Glutamatergic neuron (in vitro differentiated cells): ENCODE results near the gene ARRB2. TPM values are rescaled to one million over a fixed set of nuclear protein-coding genes. Genes with fewer than 3 reads are reported as not detected.

Experiments
- DNase-seq: peaks from one replicate; pipeline ENCODE4 v3.0.0; 2022
- H3K27ac Mint-ChIP-seq: one replicate; pipeline ENCODE4 v1.8.0; 2020; ENCODE audit warnings: mild to moderate bottlenecking, mixed read lengths, inconsistent platforms; ENCODE audit not compliant: unreplicated experiment
- H3K27me3 Mint-ChIP-seq: one replicate; pipeline ENCODE4 v1.8.0; 2020; ENCODE audit warnings: mild to moderate bottlenecking, moderate library complexity, mixed read lengths, inconsistent platforms; ENCODE audit not compliant: unreplicated experiment
- H3K36me3 Mint-ChIP-seq: one replicate; pipeline ENCODE4 v1.8.0; 2020; ENCODE audit warnings: mild to moderate bottlenecking, mixed read lengths, inconsistent platforms; ENCODE audit not compliant: unreplicated experiment
- H3K4me1 Mint-ChIP-seq: one replicate; pipeline ENCODE4 v1.8.0; 2020; ENCODE audit warnings: mild to moderate bottlenecking, low read depth, mixed read lengths, inconsistent platforms; ENCODE audit not compliant: unreplicated experiment
- H3K4me3 Mint-ChIP-seq: one replicate; pipeline ENCODE4 v1.8.0; 2020; ENCODE audit warnings: mild to moderate bottlenecking, mixed read lengths, inconsistent platforms; ENCODE audit not compliant: unreplicated experiment
- H3K9me3 Mint-ChIP-seq: one replicate; pipeline ENCODE4 v1.8.0; 2020; ENCODE audit warnings: mild to moderate bottlenecking, moderate library complexity, mixed read lengths, inconsistent platforms; ENCODE audit not compliant: unreplicated experiment
- total RNA-seq: library from RNA; stranded (reverse); fragmentation: NEBNext Ultra II Directional; extraction: Animal tissue kit (Norgen Biotek cat#: 25700); gene quantifications from one replicate; pipeline ENCODE4 v1.2.1, GENCODE V29; 2021; ENCODE audit not compliant: unreplicated experiment
- TF ChIP-seq, protein P1 (sequence below): fragments of 200-600 bp; sonication (generic); IDR thresholded peaks from one replicate; pipeline ENCODE4 v1.5.0; 2021; ENCODE audit not compliant: partially characterized antibody, unreplicated experiment

The ARRB2 gene
- total RNA-seq, 1 donor from 2014 or later: 106 TPM

DNA sequence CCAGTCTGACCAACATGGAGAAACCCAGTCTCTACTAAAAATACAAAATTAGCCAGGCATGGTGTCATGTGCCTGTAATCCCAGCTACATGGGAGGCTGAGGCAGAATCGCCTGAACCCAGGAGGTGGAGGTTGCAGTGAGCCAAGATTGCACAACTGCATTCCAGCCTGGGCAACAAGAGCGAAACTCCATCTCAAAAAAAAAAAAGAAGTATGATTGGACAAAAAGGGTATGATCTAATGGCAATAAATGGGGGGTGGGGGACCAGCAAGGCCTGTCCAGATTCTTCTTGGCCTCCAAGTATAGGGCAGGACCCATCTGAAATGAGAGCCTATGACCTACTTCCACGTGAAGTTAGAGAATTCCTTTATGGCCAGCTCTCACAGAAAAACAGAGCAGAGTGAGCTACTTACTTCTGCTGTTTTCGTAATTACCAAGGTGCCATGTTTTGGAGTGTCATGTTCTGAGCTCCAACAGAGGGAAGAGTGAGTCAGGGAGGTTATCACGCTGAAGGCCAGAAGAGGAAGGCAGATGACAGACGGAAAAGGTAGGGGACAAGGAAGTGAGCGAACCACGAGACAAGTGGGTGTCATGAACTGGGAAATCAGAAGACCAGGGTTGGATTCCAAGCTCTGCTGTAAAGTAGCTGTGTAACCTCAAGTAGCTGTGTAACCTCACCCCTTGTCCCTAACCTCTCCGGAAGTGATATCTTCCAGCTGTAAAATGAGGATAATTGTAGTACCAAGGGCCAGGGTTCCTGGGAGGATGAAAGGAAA is 25.6 kb downstream of the ARRB2 start:
- H3K36me3 Mint-ChIP-seq: peaks cover 7% of the 10 kb centered on the region
- H3K4me3 Mint-ChIP-seq: no peak overlapping the region
- H3K27me3 Mint-ChIP-seq: peaks cover 22% of the 10 kb centered on the region
- no peaks in the 10 kb centered on the region for H3K4me1 Mint-ChIP-seq
- TF ChIP-seq, protein P1, sequence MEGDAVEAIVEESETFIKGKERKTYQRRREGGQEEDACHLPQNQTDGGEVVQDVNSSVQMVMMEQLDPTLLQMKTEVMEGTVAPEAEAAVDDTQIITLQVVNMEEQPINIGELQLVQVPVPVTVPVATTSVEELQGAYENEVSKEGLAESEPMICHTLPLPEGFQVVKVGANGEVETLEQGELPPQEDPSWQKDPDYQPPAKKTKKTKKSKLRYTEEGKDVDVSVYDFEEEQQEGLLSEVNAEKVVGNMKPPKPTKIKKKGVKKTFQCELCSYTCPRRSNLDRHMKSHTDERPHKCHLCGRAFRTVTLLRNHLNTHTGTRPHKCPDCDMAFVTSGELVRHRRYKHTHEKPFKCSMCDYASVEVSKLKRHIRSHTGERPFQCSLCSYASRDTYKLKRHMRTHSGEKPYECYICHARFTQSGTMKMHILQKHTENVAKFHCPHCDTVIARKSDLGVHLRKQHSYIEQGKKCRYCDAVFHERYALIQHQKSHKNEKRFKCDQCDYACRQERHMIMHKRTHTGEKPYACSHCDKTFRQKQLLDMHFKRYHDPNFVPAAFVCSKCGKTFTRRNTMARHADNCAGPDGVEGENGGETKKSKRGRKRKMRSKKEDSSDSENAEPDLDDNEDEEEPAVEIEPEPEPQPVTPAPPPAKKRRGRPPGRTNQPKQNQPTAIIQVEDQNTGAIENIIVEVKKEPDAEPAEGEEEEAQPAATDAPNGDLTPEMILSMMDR: no peak
- H3K27ac Mint-ChIP-seq: no peak overlapping the region
- no peak for DNase-seq
- H3K9me3 Mint-ChIP-seq: no peaks in the 10 kb centered on the region

DNA sequence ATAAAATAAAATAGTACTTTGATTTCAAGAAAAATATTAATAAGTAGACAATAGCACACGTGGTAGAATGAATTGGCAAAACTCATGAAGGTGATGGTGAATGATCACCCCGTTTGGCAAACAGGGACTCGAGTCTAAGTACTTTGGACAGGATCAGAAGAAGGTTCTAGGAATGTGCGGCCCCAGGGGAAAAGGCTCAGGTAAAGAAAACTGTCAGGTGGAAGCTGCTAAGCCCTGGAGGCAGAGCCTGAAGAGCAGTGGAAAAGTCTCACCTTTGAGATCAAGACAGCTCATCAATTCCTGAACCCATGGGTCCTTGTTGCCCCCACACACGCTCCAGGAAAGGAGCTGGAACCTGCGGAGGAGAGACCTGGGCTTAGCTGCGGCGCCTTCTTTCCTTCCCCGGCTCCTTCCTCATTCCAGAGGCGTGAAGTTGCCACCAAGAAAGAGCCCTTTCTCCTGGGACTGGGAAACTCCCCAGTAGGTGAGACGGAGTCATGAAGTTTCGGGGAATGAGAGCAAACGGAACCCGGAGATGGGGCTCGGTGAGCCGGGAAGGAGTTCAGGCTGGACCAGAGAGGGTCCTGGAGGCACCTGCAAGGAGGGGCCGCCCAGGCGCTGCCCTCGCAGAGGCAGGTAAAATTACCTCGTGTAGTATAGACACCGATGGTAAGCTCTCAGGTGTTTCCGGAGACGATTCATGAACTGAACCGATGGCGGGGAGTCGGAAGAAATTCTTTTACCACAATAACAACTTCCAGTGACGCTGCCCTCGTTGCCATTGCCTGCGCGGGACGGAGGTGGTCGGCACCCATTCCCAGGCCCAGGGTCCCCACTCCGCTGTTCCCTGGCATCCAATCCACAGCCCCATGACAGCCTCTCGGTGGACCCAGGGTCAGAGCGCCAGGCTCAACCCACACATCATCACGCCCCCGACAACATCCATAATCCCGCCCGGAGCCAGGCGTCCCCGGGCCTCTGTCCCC is 28.0 kb downstream of the ARRB2 start:
- Mint-ChIP-seq H3K4me1 (no peaks in the 10 kb centered on the region), H3K27me3 (peaks cover 28% of the 10 kb centered on the region), H3K27ac (no peak overlapping the region), H3K9me3 (no peaks in the 10 kb centered on the region), H3K4me3 (peak overlapping the region; percentile 57), H3K36me3 (peaks cover 7% of the 10 kb centered on the region)
- DNase-seq: no peak
- TF ChIP-seq, protein P1: no peak

DNA sequence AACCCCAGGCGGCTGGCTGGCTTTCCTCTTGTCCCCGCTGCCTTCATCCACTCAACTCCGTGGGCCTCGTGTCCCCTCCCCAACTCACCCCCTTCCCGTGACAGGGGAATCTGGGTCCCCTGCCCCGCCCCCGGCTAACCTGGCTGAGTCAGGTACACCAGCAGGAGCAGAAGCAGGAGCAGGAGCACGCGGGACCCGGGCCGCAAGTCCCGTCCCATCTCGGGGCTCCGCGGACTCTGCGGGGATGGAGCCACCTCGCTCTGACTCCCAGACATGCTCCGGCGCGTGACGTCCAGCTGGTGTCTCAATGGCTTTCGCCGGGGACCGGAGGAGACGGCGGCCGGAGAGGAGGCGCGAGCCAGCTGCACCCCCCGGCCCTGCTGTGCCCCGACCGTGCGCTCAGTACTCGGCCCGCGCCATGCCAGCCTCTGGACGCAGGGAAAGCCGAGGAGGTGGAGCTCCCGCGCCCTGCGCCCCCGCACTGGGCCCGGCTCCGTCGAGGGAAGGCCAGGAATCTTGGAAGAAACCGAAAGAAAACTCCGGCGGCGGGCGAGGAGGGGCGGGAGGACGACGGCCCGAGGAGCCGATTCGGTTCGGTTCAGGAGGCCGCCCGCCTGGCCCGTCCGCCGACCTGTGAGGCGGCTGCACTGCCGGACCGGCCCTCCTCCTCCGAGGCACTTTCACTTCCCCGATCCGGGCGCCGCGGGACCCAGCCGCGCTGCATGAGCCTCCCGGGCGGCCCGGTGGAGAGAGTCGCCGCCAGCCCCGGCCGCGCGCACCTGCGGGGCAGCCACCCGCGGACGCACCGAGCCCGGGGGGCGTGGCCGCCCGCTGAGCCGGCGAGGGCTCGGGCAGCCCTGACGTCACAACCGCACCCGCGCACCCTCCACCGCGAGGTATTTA is 28.9 kb downstream of the ARRB2 start, which contains the start of the genes CXCL16 and ZMYND15:
Gene CXCL16, minus strand, starts transcription at position 807 of the 903 bp plus-strand sequence. Its CDS starts 589 bp downstream, at position 218.
Gene ZMYND15, plus strand, starts transcription at position 712 of the 903 bp plus-strand sequence. CDS start 716 bp downstream, outside the sequence.
- Mint-ChIP-seq H3K9me3 (no peaks in the 10 kb centered on the region), H3K36me3 (peaks cover 7% of the 10 kb centered on the region), H3K27me3 (peaks cover 28% of the 10 kb centered on the region), H3K4me3 (peak within 1 kb of the TSS; percentile 68), H3K4me1 (no peaks in the 10 kb centered on the region), H3K27ac (peak within 1 kb of the TSS; percentile 41)
- TF ChIP-seq, protein P1: no peak
- peak; percentile 63 for DNase-seq

DNA sequence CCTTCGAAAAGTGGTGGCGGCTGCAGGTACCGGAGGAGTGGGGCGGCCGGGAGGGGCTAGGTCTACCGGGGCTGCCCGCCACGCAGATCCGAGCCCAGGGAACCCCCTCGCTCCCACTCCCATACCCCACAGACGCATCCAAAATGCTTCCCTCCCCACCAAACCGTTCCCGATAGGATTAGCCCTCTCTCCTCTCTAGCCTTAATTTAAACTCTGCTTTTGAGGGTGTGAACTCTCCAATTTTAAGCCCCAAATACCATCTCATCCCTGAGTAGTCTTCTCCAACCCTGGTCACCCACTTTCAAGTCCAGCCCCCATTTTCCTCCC is 29.6 kb downstream of the ARRB2 start:
- TF ChIP-seq, protein P1: no peak
- peaks cover 28% of the 10 kb centered on the region for H3K27me3 Mint-ChIP-seq
- no peaks in the 10 kb centered on the region for H3K4me1 Mint-ChIP-seq
- DNase-seq: no peak
- H3K4me3 Mint-ChIP-seq: peak overlapping the region; percentile 68
- peak overlapping the region; percentile 41 for H3K27ac Mint-ChIP-seq
- H3K36me3 Mint-ChIP-seq: peaks cover 7% of the 10 kb centered on the region
- no peaks in the 10 kb centered on the region for H3K9me3 Mint-ChIP-seq
